WTC11 (cell line): Measurements from ENCODE around the gene BMP10.

Source experiments
- CREB1 ChIP-seq: sonication (generic); formaldehyde crosslinking; IDR thresholded peaks from 2 replicates; pipeline ENCODE4 v1.8.0; 2023; ENCODE audit warnings: mild to moderate bottlenecking, missing genetic modification reagents
- CTCF ChIP-seq: fragments of 200-600 bp; IDR thresholded peaks from 2 replicates; pipeline ENCODE4 v1.8.0; 2022; ENCODE audit warnings: antibody characterized with exemption
- GABPB1 ChIP-seq: sonication (generic); formaldehyde crosslinking; IDR thresholded peaks from 2 replicates; pipeline ENCODE4 v1.8.1; 2023; ENCODE audit warnings: mild to moderate bottlenecking, missing genetic modification reagents
- JUN ChIP-seq: sonication (generic); formaldehyde crosslinking; IDR thresholded peaks from 2 replicates; pipeline ENCODE4 v1.8.0; 2023; ENCODE audit warnings: mild to moderate bottlenecking, missing genetic modification reagents
- NR2C2 ChIP-seq: sonication (generic); formaldehyde crosslinking; IDR thresholded peaks from 2 replicates; pipeline ENCODE4 v1.8.0; 2022; ENCODE audit warnings: mild to moderate bottlenecking, missing genetic modification reagents
- TP53 ChIP-seq: sonication (generic); formaldehyde crosslinking; IDR thresholded peaks from 2 replicates; pipeline ENCODE4 v1.8.1; 2023; ENCODE audit warnings: mild to moderate bottlenecking, missing genetic modification reagents
- ZNF317 ChIP-seq: sonication (generic); formaldehyde crosslinking; IDR thresholded peaks from 2 replicates; pipeline ENCODE4 v1.8.1; 2023; ENCODE audit warnings: low read depth, mild to moderate bottlenecking, moderate library complexity, missing genetic modification reagents, borderline replicate concordance
- ZNF416 ChIP-seq: fragments of 250-450 bp; sonication (Bioruptor Pico); IDR thresholded peaks from 2 replicates; pipeline ENCODE4 v1.9.0; 2021; ENCODE audit warnings: mild to moderate bottlenecking, inconsistent platforms
- TF ChIP-seq, protein P1 (sequence below): sonication (generic); formaldehyde crosslinking; conservative IDR thresholded peaks from 2 replicates; pipeline ENCODE4 v1.8.1; 2022; ENCODE audit warnings: mild to moderate bottlenecking, missing genetic modification reagents
- TF ChIP-seq, protein P2 (sequence below): sonication (generic); formaldehyde crosslinking; IDR thresholded peaks from 2 replicates; pipeline ENCODE4 v1.8.0; 2022; ENCODE audit warnings: mild to moderate bottlenecking, missing genetic modification reagents
- TF ChIP-seq, protein P3 (sequence below): sonication (generic); formaldehyde crosslinking; conservative IDR thresholded peaks from 2 replicates; pipeline ENCODE4 v1.8.1; 2023; ENCODE audit warnings: mild to moderate bottlenecking, low read depth, missing genetic modification reagents, moderate library complexity

GRCh38 chr2:68827666-68828065, 43.5 kb downstream of the BMP10 start:
- TF ChIP-seq CTCF: no peak
- no peak for TF ChIP-seq GABPB1
- TF ChIP-seq, protein P1, sequence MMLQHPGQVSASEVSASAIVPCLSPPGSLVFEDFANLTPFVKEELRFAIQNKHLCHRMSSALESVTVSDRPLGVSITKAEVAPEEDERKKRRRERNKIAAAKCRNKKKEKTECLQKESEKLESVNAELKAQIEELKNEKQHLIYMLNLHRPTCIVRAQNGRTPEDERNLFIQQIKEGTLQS (CRISPR knock-in tag): no peak
- no peak for TF ChIP-seq CREB1 (CRISPR knock-in tag)
- TF ChIP-seq, protein P2, sequence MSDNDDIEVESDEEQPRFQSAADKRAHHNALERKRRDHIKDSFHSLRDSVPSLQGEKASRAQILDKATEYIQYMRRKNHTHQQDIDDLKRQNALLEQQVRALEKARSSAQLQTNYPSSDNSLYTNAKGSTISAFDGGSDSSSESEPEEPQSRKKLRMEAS: no peak
- no peak for TF ChIP-seq JUN (CRISPR knock-in tag)
- no peak for TF ChIP-seq ZNF317 (CRISPR knock-in tag)
- TF ChIP-seq TP53 (CRISPR knock-in tag): no peak
- TF ChIP-seq, protein P3, sequence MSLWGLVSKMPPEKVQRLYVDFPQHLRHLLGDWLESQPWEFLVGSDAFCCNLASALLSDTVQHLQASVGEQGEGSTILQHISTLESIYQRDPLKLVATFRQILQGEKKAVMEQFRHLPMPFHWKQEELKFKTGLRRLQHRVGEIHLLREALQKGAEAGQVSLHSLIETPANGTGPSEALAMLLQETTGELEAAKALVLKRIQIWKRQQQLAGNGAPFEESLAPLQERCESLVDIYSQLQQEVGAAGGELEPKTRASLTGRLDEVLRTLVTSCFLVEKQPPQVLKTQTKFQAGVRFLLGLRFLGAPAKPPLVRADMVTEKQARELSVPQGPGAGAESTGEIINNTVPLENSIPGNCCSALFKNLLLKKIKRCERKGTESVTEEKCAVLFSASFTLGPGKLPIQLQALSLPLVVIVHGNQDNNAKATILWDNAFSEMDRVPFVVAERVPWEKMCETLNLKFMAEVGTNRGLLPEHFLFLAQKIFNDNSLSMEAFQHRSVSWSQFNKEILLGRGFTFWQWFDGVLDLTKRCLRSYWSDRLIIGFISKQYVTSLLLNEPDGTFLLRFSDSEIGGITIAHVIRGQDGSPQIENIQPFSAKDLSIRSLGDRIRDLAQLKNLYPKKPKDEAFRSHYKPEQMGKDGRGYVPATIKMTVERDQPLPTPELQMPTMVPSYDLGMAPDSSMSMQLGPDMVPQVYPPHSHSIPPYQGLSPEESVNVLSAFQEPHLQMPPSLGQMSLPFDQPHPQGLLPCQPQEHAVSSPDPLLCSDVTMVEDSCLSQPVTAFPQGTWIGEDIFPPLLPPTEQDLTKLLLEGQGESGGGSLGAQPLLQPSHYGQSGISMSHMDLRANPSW (CRISPR knock-in tag): no peak
- TF ChIP-seq ZNF416 (CRISPR knock-in tag): no peak
- no peak for TF ChIP-seq NR2C2 (CRISPR knock-in tag)
